GM20431 (cell line): ENCODE data around the gene INTS12.
"Not testable (repeated sequence)": the region's sequence is repeated elsewhere in the genome, so short reads cannot be mapped to it uniquely, and the experiment has no call there.

Source experiments
- in situ Hi-C: fragments of 300-500 bp; cut with MseI, MboI; formaldehyde crosslinking; loops from one replicate; pipeline ENCODE4 v1.15.0; 2020; ENCODE audit warnings: low sequenced_read_pairs; ENCODE audit not compliant: unreplicated experiment

INTS12 gene

DNA sequence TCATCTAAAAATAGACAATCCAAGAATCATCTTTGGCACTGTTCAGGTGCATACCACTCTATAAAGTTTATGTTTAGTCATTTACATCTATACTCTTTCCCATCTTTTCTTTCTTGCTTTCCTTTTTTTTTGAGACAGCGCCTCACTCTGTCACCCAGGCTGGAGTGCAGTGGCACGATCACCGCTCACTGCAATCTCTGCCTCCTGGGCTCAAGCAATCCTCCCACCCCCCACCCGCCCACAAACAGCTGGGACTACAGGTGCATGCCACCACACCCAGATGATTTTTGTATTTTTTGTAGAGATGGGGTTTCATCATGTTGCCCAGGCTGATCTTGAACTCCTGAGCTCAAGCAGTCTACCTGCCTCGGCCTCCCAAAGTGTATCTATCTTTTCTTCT lies 13.7 kb downstream of the INTS12 start:
- in situ Hi-C loops, result not testable (repeated sequence)

GRCh38 chr4:105686571-105686970 lies 21.9 kb downstream of the INTS12 start:
- in situ Hi-C loops, result no loop called here

DNA sequence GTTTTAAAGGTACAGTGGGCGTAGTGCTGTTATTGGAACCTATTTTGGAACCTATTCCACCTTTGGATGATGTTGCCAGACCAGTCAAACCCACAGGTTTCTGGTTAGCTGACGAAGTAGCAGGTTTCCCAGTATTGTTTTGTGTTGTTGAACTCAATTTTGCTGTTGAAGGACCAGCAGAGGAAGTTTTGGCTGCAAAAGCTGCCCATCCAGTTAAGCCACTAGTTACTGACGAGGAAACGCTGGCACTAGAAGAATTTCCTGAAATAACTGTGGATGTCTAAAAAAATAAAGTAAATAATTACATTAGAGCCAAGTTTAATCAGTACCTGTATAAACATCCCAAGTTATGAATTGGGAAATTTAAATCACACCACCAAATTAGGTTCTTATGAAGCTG lies 25.5 kb downstream of the INTS12 start:
- in situ Hi-C loops, result no loop called here

DNA sequence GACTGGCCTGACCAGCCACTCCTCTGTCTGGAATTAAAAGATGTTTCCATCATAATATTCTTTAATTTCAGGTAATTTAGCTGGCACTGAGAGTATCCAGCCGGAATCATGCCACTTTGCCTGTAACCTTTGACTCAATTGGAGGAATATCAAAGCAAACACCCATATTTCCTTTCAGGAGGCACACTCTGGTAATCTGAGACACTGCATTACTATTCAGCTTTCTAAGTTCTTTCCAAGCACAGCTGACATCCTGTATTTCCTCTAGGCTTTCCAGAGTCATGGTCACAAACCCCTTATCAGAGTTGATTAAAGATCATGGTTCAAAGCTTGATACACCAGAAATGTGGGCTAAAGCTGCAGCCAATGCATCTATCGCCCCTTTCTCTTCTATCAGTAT lies 29.3 kb downstream of the INTS12 start:
- in situ Hi-C loops, result no loop called here

- in situ Hi-C loops, result no loop called here
Observed at GRCh38 chr4:105677709-105678108, 30.8 kb downstream of the INTS12 start.

GRCh38 chr4:105674011-105674410 lies 34.5 kb downstream of the INTS12 start:
- in situ Hi-C loops, result no loop called here

DNA sequence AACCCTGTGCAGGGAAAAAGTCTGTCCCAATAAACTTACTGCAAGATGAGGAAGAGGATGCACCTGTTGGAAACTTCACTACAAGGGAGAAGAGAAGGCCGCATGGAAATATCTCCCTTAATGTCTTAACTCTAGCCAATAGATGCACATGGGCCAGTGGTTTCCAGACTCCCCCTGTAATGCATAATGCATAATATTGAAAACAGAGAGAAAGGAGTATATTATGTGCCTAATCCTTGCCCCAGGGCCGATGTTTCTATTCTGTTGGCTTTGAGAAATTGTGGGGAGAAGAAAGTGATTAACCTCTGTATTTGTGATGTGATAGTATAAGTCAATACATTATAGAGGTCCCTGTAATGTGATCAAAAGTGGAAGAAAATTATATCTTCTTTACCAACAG lies 37.2 kb downstream of the INTS12 start:
- in situ Hi-C loops, result no loop called here

DNA sequence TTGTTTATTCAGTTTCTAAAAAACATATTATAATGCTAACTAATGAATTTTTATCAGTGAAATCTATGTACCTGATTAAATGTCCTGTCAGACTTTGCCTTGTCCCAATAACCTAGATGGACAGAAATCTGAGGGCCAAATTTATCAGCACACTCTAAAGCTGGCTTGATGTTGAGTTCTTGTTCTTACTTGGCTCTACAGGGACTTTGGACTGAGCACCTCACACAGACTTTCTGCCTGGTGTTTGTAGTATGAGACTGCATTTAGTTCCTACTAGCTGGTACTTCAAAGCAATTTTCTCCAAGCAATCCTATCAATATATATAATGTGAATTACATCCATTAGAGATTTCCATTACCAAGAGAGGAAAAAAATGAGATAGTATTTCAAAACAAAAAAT lies 37.8 kb downstream of the INTS12 start:
- in situ Hi-C loops, result no loop called here

DNA sequence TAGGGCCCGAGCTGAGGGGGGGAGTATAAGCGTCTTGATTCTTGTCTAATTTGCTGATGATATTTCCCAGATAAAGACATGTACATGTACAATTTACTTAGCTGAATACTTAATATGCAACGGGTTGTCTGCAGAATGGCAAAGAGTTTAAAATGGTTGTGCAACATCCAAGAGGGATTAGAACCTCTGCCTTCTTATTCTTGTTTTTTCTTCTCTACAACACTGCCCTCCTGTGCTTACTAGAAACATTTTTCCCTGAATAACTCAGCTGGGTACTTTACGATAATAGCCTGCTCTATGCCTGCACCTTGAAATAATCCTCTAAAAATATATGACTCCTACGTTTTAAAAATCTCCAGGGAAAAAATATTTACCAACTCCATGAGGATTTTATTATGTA lies 41.8 kb downstream of the INTS12 start:
- in situ Hi-C loops, result no loop called here

- in situ Hi-C loops, result no loop called here
Observed at GRCh38 chr4:105662935-105663675, 45.4 kb downstream of the INTS12 start.

DNA sequence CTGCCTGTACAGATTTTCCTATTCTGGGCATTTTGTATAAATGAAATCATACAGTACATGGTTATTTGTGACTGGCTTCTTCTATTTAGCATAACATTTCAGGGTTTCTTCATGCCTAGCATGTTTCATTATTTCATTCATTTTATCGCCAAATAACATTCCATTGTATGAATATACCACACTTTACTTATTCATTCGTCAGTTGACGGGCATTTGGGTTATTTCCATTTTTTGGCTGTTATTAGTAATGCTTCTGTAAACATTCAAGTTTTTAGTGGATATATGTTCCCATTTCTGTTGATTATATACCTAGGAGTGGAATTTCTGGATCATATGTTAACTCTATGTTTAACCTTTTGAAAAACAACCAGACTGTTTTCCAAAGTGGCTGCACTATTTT lies 47.5 kb downstream of the INTS12 start:
- in situ Hi-C loops, result no loop called here

- in situ Hi-C loops, result no loop called here
Observed at GRCh38 chr4:105659190-105659589, 49.3 kb downstream of the INTS12 start.

DNA sequence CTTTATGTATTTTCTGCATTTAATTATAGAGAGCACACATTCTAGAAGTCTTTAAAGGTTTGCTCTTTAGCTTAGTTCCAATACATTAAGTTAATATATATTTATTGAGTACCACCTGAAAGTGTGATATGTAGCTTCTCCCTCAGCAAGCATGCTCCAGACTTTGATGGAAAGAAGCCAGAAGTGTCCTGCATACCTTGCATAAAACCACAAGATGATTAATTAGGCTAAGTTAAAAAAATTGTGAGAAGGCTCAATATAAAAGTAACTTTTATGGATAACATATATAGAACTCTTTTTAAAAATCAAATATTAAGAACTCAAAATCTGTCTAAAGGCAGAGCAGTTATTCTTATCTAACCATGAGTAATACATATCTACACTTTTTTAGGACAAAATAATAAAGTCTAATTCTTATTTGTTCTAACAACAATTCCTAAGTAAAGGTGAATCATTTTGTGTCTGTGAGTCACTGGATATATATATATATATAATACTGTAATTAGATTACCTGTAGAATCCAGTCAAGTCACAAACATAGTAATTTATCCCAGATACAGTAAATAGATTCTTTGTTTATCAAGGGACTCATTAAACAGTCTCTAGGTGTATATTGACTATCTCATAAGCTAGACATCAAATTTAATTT lies 51.2 kb downstream of the INTS12 start:
- in situ Hi-C loops, result no loop called here

- in situ Hi-C loops, result no loop called here
Observed at GRCh38 chr4:105652286-105652888, 56.1 kb downstream of the INTS12 start.

DNA sequence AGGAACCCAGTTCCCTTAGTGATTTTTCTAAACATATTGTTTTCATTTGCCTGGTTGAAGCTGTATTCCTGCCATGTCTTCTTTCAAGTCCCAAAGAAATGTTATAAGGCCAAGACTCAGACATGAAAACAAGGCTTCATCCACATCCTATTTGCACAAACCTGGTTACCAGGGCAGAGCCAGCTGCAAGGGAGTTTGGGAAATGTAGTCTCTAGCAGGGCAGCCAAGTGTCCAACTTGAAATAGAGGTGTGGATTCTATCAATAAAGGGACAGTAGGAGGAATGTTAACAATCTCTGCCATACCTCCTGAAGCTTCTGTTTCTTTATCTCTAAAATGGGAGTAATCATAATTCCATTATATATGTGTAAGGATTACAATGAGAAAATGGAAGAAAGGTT lies 56.6 kb downstream of the INTS12 start:
- in situ Hi-C loops, result no loop called here

- in situ Hi-C loops, result no loop called here
Observed at GRCh38 chr4:105650190-105650589, 58.3 kb downstream of the INTS12 start.

DNA sequence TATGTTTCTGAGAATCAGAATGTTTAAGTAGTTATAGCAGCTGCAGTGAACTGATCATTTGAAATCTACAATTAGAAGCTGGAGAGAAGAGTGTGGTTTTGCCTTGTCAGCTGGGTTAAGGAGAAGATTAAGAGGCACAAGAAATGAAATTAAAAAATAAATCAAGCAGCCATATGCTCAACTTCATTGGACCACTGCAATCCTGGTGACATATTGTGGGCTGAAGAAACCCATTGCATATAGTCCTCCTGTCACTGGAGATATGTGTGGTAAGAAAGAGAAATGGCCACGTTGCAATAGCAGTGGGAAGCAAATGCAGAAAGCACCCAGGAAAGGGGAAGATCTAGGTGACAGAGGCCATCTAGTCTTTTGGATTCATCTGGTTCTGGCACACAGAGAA lies 63.0 kb downstream of the INTS12 start:
- in situ Hi-C loops, result no loop called here

- in situ Hi-C loops, result no loop called here
Observed at GRCh38 chr4:105644257-105644656, 64.2 kb downstream of the INTS12 start.

DNA sequence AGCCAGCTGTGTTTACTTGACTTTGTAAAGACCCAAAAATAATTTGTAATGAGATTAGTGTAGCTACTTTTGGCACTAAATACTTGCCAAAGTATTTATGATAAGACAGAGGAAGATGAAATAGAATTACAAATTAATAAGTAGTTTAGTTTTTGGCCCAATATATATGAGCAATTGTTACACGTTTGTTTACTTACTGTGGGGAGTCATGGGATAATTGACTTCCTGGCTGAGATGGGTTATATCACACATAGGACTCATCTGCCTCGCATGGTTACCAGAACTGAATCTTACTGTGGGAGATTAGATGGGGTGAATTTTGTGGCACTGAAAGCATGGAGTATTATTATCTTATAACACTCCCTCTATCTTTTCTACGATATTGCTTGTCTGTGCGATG lies 66.6 kb downstream of the INTS12 start:
- in situ Hi-C loops, result no loop called here

DNA sequence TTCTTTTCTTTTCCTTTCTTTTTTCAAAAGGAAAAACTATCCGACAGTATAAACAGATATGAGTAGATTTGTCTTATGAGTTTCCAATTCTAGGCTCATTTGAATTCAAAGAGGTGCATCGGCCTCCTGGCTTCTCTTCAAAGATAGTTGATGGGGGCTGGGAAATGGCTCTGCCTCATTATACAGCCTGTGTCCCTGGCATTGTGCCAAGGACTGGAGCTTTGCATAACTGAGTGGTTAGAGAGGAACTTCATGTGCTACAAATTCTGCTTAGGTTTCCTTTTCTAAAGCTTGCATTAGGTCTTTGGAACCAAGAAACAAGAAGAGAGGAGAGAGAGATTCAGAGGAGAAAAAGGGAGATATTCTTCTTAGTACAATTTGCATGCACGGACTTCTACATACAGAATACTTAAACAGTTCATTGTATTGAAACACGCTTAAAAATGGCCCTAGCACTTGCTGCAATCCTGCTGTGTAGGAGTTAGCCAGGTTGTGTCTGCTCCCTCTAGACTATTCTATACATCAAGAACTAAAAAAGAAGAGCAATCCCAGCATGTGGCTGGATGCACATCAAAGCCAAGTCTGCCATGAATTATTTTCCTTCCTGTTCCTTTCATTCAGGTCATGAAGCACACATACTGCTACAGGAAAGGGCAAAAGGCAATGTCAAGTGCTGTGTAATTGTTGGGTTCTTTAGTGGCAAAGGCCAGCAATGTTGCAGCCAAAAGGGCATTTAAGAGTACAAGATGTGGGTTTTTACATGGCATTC lies 70.9 kb downstream of the INTS12 start:
- in situ Hi-C loops, result no loop called here
